H1 (cell line): ENCODE data around the gene BLVRA. TPM values are rescaled to one million over a fixed set of nuclear protein-coding genes. Genes with fewer than 3 reads are reported as not detected.

ENCODE experiments used
- CTCF ChIA-PET: fragments of 300-600 bp; sonication (Branson Sonifier 250); formaldehyde crosslinking; loops from one replicate; lab custom pipeline; 2021; ENCODE audit not compliant: partially characterized antibody; lab: Charles Lee
- POLR2A ChIA-PET: fragments of 300-600 bp; sonication (Branson Sonifier 250); formaldehyde crosslinking; loops from one replicate; lab custom pipeline; 2021; ENCODE audit warnings: inconsistent platforms; ENCODE audit not compliant: partially characterized antibody; lab: Charles Lee
- DNase-seq, 2 experiments: peaks; one replicate each; pipeline versions ENCODE4 v3.0.0 to v3.0.0-alpha.2; 2010 to 2022; ENCODE audit warnings: low spot score in 2 of 2, low read depth in 1 of 2, mixed read lengths in 1 of 2
- FAIRE-seq: peaks from 2 replicates; lab custom pipeline; 2011; peaks lifted over from hg19 to GRCh38; lab: Jason Lieb, UNC
- H2AFZ ChIP-seq: 2 replicates; pipeline ENCODE4 v1.8.1; 2012; ENCODE audit warnings: low read length, inconsistent platforms
- H2AK5ac ChIP-seq: 2 replicates; pipeline ENCODE4 v1.6.1; 2013; ENCODE audit warnings: low read depth, low read length
- H2BK120ac ChIP-seq: replicated peaks from 2 replicates; pipeline ENCODE3; 2013; ENCODE audit warnings: low read depth, low read length, inconsistent platforms
- H2BK12ac ChIP-seq: 2 replicates; pipeline ENCODE4 v1.6.1; 2013; ENCODE audit warnings: low read depth, low read length
- H2BK15ac ChIP-seq: 2 replicates; pipeline ENCODE4 v1.6.1; 2013; ENCODE audit warnings: low read length
- H2BK20ac ChIP-seq: 2 replicates; pipeline ENCODE4 v1.6.1; 2013; ENCODE audit warnings: low read length
- H2BK5ac ChIP-seq: 2 replicates; pipeline ENCODE4 v1.6.1; 2013; ENCODE audit warnings: low read depth, low read length
- H3K14ac ChIP-seq: 2 replicates; pipeline ENCODE4 v1.6.1; 2013; ENCODE audit warnings: inconsistent platforms; ENCODE audit not compliant: insufficient read length
- H3K18ac ChIP-seq: 2 replicates; pipeline ENCODE4 v1.6.1; 2013; ENCODE audit warnings: low read length; ENCODE audit errors: extremely low read depth
- H3K23ac ChIP-seq: 2 replicates; pipeline ENCODE4 v1.6.1; 2013; ENCODE audit warnings: inconsistent platforms; ENCODE audit not compliant: insufficient read length
- H3K23me2 ChIP-seq: 2 replicates; pipeline ENCODE4 v1.6.1; 2013; ENCODE audit warnings: low read depth, low read length
- H3K27ac ChIP-seq: 2 replicates; pipeline ENCODE4 v1.6.1; 2011; ENCODE audit warnings: low read depth, low read length, inconsistent platforms
- H3K27me3 ChIP-seq, 4 experiments: replicated peaks in 1 of 4; 1 replicate in 1 of 4; 2 replicates in 3 of 4; pipeline versions ENCODE4 v1.6.1 to v1.8.1; 2011 to 2013; ENCODE audit warnings: low read length in 3 of 4, mild to moderate bottlenecking in 3 of 4, inconsistent platforms in 2 of 4, mixed read lengths in 2 of 4, moderate library complexity in 1 of 4; ENCODE audit not compliant: control insufficient read depth in 3 of 4, insufficient read depth in 3 of 4; ENCODE audit errors: extremely low read depth in 1 of 4
- H3K36me3 ChIP-seq, 4 experiments: 2 replicates each; pipeline versions ENCODE4 v1.6.1 to v1.8.1; 2011 to 2013; ENCODE audit warnings: mild to moderate bottlenecking in 4 of 4, low read length in 3 of 4, moderate library complexity in 2 of 4, control low read depth in 1 of 4, inconsistent platforms in 1 of 4; ENCODE audit not compliant: insufficient read depth in 4 of 4, control insufficient read depth in 2 of 4
- H3K4ac ChIP-seq: replicated peaks from 2 replicates; pipeline ENCODE3; 2013; ENCODE audit warnings: low read length, low read depth, mixed read lengths, inconsistent platforms; ENCODE audit not compliant: insufficient read length
- H3K4me1 ChIP-seq, 4 experiments: replicated peaks in 1 of 4; 1 replicate in 1 of 4; 2 replicates in 3 of 4; pipeline versions ENCODE4 v1.6.1 to v1.8.1; 2011 to 2013; ENCODE audit warnings: low read length in 3 of 4, inconsistent platforms in 2 of 4, mixed read lengths in 1 of 4; ENCODE audit not compliant: insufficient read depth in 4 of 4, control insufficient read depth in 3 of 4
- H3K4me2 ChIP-seq, 2 experiments: 2 replicates each; pipeline versions ENCODE4 v1.6.1 to v1.8.1; 2011 to 2013; ENCODE audit warnings: low read depth in 2 of 2, low read length in 2 of 2, control low read depth in 1 of 2, inconsistent platforms in 1 of 2, mild to moderate bottlenecking in 1 of 2; ENCODE audit not compliant: insufficient read depth in 1 of 2
- H3K4me3 ChIP-seq, 4 experiments: fragments of 200-600, 300-600 bp in 1 of 4; sonication (generic), shearing (Covaris generic), sonication (Bioruptor Twin) in 1 of 4; 2 replicates each; pipeline versions ENCODE4 v1.5.1 to v1.8.1; 2011 to 2016; ENCODE audit warnings: low read length in 4 of 4, low read depth in 3 of 4, control low read depth in 2 of 4, inconsistent platforms in 2 of 4, mild to moderate bottlenecking in 2 of 4, mixed read lengths in 1 of 4, moderate library complexity in 1 of 4; ENCODE audit not compliant: insufficient read depth in 2 of 4; ENCODE audit errors: extremely low read depth in 1 of 4
- H3K56ac ChIP-seq: replicated peaks from 2 replicates; pipeline ENCODE3; 2013; ENCODE audit warnings: low read depth, mild to moderate bottlenecking, mixed read lengths, low read length, inconsistent platforms; ENCODE audit not compliant: insufficient read length
- H3K79me1 ChIP-seq: 2 replicates; pipeline ENCODE4 v1.6.1; 2013; ENCODE audit warnings: low read depth, low read length, control low read depth
- H3K79me2 ChIP-seq, 2 experiments: 2 replicates each; pipeline versions ENCODE4 v1.6.1 to v1.8.1; 2012 to 2013; ENCODE audit warnings: low read length in 2 of 2, mild to moderate bottlenecking in 2 of 2, inconsistent platforms in 1 of 2; ENCODE audit not compliant: insufficient read depth in 2 of 2, control insufficient read depth in 1 of 2
- H3K9ac ChIP-seq, 4 experiments: replicated peaks in 1 of 4; 1 replicate in 1 of 4; 2 replicates in 3 of 4; pipeline versions ENCODE4 v1.6.1 to v1.8.1; 2011 to 2013; ENCODE audit warnings: low read depth in 3 of 4, low read length in 3 of 4, control low read depth in 2 of 4, mild to moderate bottlenecking in 2 of 4, moderate library complexity in 2 of 4, inconsistent platforms in 1 of 4; ENCODE audit errors: extremely low read depth in 1 of 4
- H3K9me3 ChIP-seq, 2 experiments: 2 replicates each; pipeline versions ENCODE4 v1.6.1 to v1.8.1; 2012 to 2013; ENCODE audit warnings: mild to moderate bottlenecking in 2 of 2, moderate library complexity in 2 of 2, control low read depth in 1 of 2, inconsistent platforms in 1 of 2, low read depth in 1 of 2, low read length in 1 of 2, mixed read lengths in 1 of 2; ENCODE audit not compliant: insufficient read depth in 2 of 2
- H4K20me1 ChIP-seq, 2 experiments: replicated peaks in 1 of 2; 2 replicates each; pipeline versions ENCODE3 to v1.8.1; 2011 to 2013; ENCODE audit warnings: inconsistent platforms in 2 of 2, low read length in 2 of 2, mild to moderate bottlenecking in 1 of 2; ENCODE audit not compliant: insufficient read depth in 2 of 2, control insufficient read depth in 1 of 2
- H4K5ac ChIP-seq: 2 replicates; pipeline ENCODE4 v1.6.1; 2013; ENCODE audit warnings: low read length, low read depth, mixed read lengths, inconsistent platforms; ENCODE audit not compliant: insufficient read length
- H4K8ac ChIP-seq: 2 replicates; pipeline ENCODE4 v1.8.0; 2013; ENCODE audit warnings: mild to moderate bottlenecking, moderate library complexity, low read length, inconsistent platforms; ENCODE audit not compliant: insufficient read depth; ENCODE audit errors: extremely low read depth
- H4K91ac ChIP-seq: replicated peaks from 2 replicates; pipeline ENCODE3; 2013; ENCODE audit warnings: low read length, mixed read lengths, inconsistent platforms; ENCODE audit not compliant: insufficient read length
- ATF2 ChIP-seq: IDR thresholded peaks from 2 replicates; pipeline ENCODE4 v1.6.1; 2012; ENCODE audit warnings: low read length, inconsistent platforms
- ATF3 ChIP-seq: IDR thresholded peaks from 2 replicates; pipeline ENCODE4 v1.6.1; 2011; ENCODE audit warnings: low read depth, mild to moderate bottlenecking, low read length; ENCODE audit not compliant: insufficient read depth
- CREB1 ChIP-seq: IDR thresholded peaks from 2 replicates; pipeline ENCODE4 v1.6.1; 2012; ENCODE audit warnings: inconsistent platforms
- CTBP2 ChIP-seq: IDR thresholded peaks from 2 replicates; pipeline ENCODE4 v1.7.0; 2011; ENCODE audit warnings: borderline replicate concordance, mild to moderate bottlenecking, moderate library complexity, mixed read lengths, low read length; ENCODE audit not compliant: insufficient read depth, insufficient read length
- FOSL1 ChIP-seq: IDR thresholded peaks from 2 replicates; pipeline ENCODE4 v1.6.1; 2011; ENCODE audit warnings: mild to moderate bottlenecking, low read depth, low read length, moderate library complexity; ENCODE audit not compliant: insufficient read depth
- GTF2F1 ChIP-seq: IDR thresholded peaks from 2 replicates; pipeline ENCODE4 v1.6.1; 2012; ENCODE audit warnings: low read depth, low read length, improper control_type of control experiment, borderline replicate concordance
- KDM4A ChIP-seq: IDR thresholded peaks from one replicate; pipeline ENCODE4 v1.7.1; 2012; ENCODE audit warnings: low read depth, mild to moderate bottlenecking, moderate library complexity, low read length, inconsistent platforms; ENCODE audit not compliant: severe bottlenecking
- RBBP5 ChIP-seq: IDR thresholded peaks from 2 replicates; pipeline ENCODE4 v1.7.1; 2012; ENCODE audit warnings: low read depth, mild to moderate bottlenecking, inconsistent platforms, low read length, moderate library complexity, borderline replicate concordance
- SAP30 ChIP-seq: fragments of 300-600 bp; sonication (generic); IDR thresholded peaks from 2 replicates; pipeline ENCODE4 v1.7.1; 2012; ENCODE audit warnings: low read length, moderate library complexity, mild to moderate bottlenecking, inconsistent platforms; ENCODE audit not compliant: insufficient read depth, insufficient replicate concordance
- SIRT6 ChIP-seq: IDR thresholded peaks from one replicate; pipeline ENCODE4 v1.7.1; 2012; ENCODE audit warnings: low read length, inconsistent platforms
- SIX5 ChIP-seq: IDR thresholded peaks from 2 replicates; pipeline ENCODE4 v1.6.1; 2011; ENCODE audit warnings: mild to moderate bottlenecking, low read depth, low read length
- SP4 ChIP-seq: IDR thresholded peaks from 2 replicates; pipeline ENCODE4 v1.6.1; 2012; ENCODE audit warnings: low read length, inconsistent platforms
- WGBS, 2 experiments: shearing (Covaris generic) in 1 of 2; methylation state at CpG; one replicate each; pipeline versions ENCODE4 v1.1.6 to v1.1.7; 2013 to 2015; ENCODE audit warnings: low lambda C conversion rate in 2 of 2, mixed read lengths in 2 of 2, inconsistent platforms in 1 of 2, low coverage in 1 of 2, missing lambda C conversion rate in 1 of 2; ENCODE audit not compliant: insufficient replicate concordance in 2 of 2, insufficient coverage in 1 of 2, insufficient read length in 1 of 2; ENCODE audit errors: extremely low coverage in 1 of 2, missing lambda C conversion rate in 1 of 2; 5-methylcytosine and 5-hydroxymethylcytosine counted together
- polyA plus RNA-seq, 7 experiments: library from polyadenylated mRNA; depleted of rRNA in 3 of 7; stranded (reverse) in 5 of 7; unstranded in 2 of 7; fragments of >200 nt in 5 of 7; fragments of 200-250 nt in 2 of 7; gene quantifications; 1 replicate in 5 of 7; 2 replicates in 1 of 7; 4 replicates in 1 of 7; pipeline versions ENCODE4 v1.2.1 to v1.2.3, GENCODE V29; 2011 to 2013; ENCODE audit warnings: missing spikeins in 2 of 7, mixed read lengths in 2 of 7
- total RNA-seq: library from RNA; stranded (reverse); fragmentation: NEBNext Ultra II Directional; extraction: Animal tissue kit (Norgen Biotek cat#: 25700); gene quantifications from 2 replicates; pipeline ENCODE4 v1.2.1, GENCODE V29; 2021

BLVRA gene
- total and polyA plus RNA-seq, 2 of the 8 experiments (the other 6 are each of a cell fraction or from before 2014, with no cell fraction given): 16.1 to 37.1 TPM

GRCh38 chr7:43790834-43791233 lies 32.4 kb downstream of the BLVRA start:
- Histone ChIP-seq H3K23ac (no peak overlapping the region), H3K79me2 (no peaks in the 10 kb centered on the region), H3K14ac (no peak overlapping the region), H3K27me3 (no peaks in the 10 kb centered on the region), H3K4me1 (no peaks in the 10 kb centered on the region), H3K36me3 (peaks cover 0 to 2% (median 0%) of the 10 kb centered on the region in 4 experiments; a peak in 2 of 8 replicates), H3K4me3 (no peak overlapping the region), H4K5ac (no peak overlapping the region), H3K79me1 (no peaks in the 10 kb centered on the region), H2BK15ac (no peak overlapping the region), H3K23me2 (no peaks in the 10 kb centered on the region; the same call in 1 of the 2 replicates), H3K18ac (no peak overlapping the region), H2BK5ac (no peak overlapping the region), H2BK20ac (no peak overlapping the region), H3K4me2 (no peak overlapping the region), H2AK5ac (no peak overlapping the region), H2AFZ (no peak overlapping the region), H2BK12ac (no peak overlapping the region), H3K9ac (no peak overlapping the region), H2BK120ac (no peak overlapping the region), H4K20me1 (no peaks in the 10 kb centered on the region), H4K91ac (no peak overlapping the region), H3K27ac (no peak overlapping the region), H3K4ac (no peak overlapping the region), H4K8ac (no peak overlapping the region), H3K56ac (no peak overlapping the region), H3K9me3 (no peaks in the 10 kb centered on the region)
- 89% methylated on average over 5 of the region's 5 CpGs; no CpG with 5 or more reads in 1 of the 2 experiments for WGBS, 2 experiments
- DNase-seq: no peak
- ChIA-PET POLR2A (no interaction called here), CTCF (interaction anchor here (1.0 to 2.9 kb wide), 4 partner anchors 9 to 208 kb away, joined by 3 to 15 read pairs (median 4); partner anchors contain the start of gene STK17A)
- FAIRE-seq: no peak
- TF ChIP-seq CREB1 (no peak), ATF2 (no peak), CTBP2 (no peak), SIRT6 (no peak), KDM4A (no peak), SIX5 (no peak), RBBP5 (no peak), SAP30 (no peak), ATF3 (no peak), GTF2F1 (no peak), FOSL1 (no peak), SP4 (no peak)
